Effector CD4-positive, alpha-beta T cell (primary cell): ENCODE data around the gene LDLR.
"Not testable (repeated sequence)": the region's sequence is repeated elsewhere in the genome, so short reads cannot be mapped to it uniquely, and the experiment has no call there.

Experiments
- DNase-seq: peaks from one replicate; pipeline ENCODE4 v3.0.0-alpha.2; 2020

Gene LDLR

GRCh38 chr19:11176466-11177193 is 87.4 kb downstream of the LDLR start:
- DNase-seq: no peak

GRCh38 chr19:11177592-11177991 is 88.3 kb downstream of the LDLR start:
- no peak for DNase-seq

- DNase-seq: not testable (repeated sequence)
Observed at GRCh38 chr19:11179145-11179465, 89.8 kb downstream of the LDLR start.

- DNase-seq: no peak
Observed at GRCh38 chr19:11179716-11180297, 90.5 kb downstream of the LDLR start.

GRCh38 chr19:11180346-11180745 is 91.1 kb downstream of the LDLR start:
- DNase-seq: no peak

GRCh38 chr19:11180975-11181374 is 91.7 kb downstream of the LDLR start:
- not testable (repeated sequence) for DNase-seq

GRCh38 chr19:11181488-11181887 is 92.2 kb downstream of the LDLR start:
- no peak for DNase-seq
